MM.1S (cell line): ENCODE results near the gene A1BG.

ENCODE experiments used
- EZH2 ChIP-seq: fragments of 300-600 bp; sonication (generic); optimal IDR thresholded peaks from 2 replicates; pipeline ENCODE3; 2017; ENCODE audit warnings: low read depth, mild to moderate bottlenecking, antibody characterized with exemption, low read length, mixed read lengths
- EZH2phosphoT487 ChIP-seq: fragments of 300-600 bp; sonication (generic); IDR thresholded peaks from 2 replicates; pipeline ENCODE4 v1.6.1; 2018; ENCODE audit warnings: antibody characterized with exemption, low read length
- TF ChIP-seq, protein P1 (sequence below): fragments of 300-600 bp; sonication (generic); IDR thresholded peaks from 2 replicates; pipeline ENCODE4 v1.5.1; 2016; ENCODE audit warnings: antibody characterized with exemption, low read length, mixed read lengths

DNA sequence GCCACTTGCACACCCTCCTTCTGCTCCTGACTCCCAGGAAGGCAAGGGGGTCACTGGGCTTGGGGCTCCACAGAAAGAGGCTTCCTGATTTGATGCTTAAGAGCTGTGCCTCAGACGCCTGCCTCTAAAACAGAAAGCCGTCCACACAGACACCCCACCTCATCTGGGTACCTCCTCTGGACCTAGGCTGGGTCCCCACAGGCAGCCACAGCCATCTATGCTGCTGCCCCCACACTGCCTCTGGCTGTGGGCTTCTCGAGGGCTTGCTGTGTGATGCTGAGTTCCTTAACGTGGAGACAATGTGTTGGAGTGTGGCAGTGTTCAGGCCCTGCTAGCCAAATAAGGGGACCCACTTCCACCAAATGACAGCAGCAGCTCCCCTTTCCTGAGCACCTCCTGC lies 35.0 kb downstream of the A1BG start:
- TF ChIP-seq, protein P1, sequence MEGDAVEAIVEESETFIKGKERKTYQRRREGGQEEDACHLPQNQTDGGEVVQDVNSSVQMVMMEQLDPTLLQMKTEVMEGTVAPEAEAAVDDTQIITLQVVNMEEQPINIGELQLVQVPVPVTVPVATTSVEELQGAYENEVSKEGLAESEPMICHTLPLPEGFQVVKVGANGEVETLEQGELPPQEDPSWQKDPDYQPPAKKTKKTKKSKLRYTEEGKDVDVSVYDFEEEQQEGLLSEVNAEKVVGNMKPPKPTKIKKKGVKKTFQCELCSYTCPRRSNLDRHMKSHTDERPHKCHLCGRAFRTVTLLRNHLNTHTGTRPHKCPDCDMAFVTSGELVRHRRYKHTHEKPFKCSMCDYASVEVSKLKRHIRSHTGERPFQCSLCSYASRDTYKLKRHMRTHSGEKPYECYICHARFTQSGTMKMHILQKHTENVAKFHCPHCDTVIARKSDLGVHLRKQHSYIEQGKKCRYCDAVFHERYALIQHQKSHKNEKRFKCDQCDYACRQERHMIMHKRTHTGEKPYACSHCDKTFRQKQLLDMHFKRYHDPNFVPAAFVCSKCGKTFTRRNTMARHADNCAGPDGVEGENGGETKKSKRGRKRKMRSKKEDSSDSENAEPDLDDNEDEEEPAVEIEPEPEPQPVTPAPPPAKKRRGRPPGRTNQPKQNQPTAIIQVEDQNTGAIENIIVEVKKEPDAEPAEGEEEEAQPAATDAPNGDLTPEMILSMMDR = no peak
- TF ChIP-seq EZH2 (no peak), EZH2phosphoT487 (no peak)
